Measurements from ENCODE around the gene SSR1.

SSR1 gene

GRCh38 chr6:7255918-7256317 lies 57.1 kb downstream of the SSR1 start:
- no peak for DNase-seq

- DNase-seq: no peak
Measured at GRCh38 chr6:7254980-7255835, 57.8 kb downstream of the SSR1 start.

GRCh38 chr6:7252390-7252789 lies 60.6 kb downstream of the SSR1 start:
- DNase-seq: no peak

- no peak for DNase-seq
Measured at GRCh38 chr6:7251646-7252260, 61.2 kb downstream of the SSR1 start.

GRCh38 chr6:7250812-7251211 lies 62.2 kb downstream of the SSR1 start:
- DNase-seq: no peak

GRCh38 chr6:7249946-7250643 lies 62.9 kb downstream of the SSR1 start:
- DNase-seq: no peak

GRCh38 chr6:7249391-7249790 lies 63.6 kb downstream of the SSR1 start:
- no peak for DNase-seq

- no peak for DNase-seq
Measured at GRCh38 chr6:7247828-7248227, 65.2 kb downstream of the SSR1 start.

- no peak for DNase-seq
Measured at GRCh38 chr6:7247179-7247456, 65.9 kb downstream of the SSR1 start.

GRCh38 chr6:7246401-7247178 lies 66.4 kb downstream of the SSR1 start:
- no peak for DNase-seq

- no peak for DNase-seq
Measured at GRCh38 chr6:7245668-7246393, 67.2 kb downstream of the SSR1 start.

GRCh38 chr6:7243179-7243981 lies 69.6 kb downstream of the SSR1 start:
- no peak for DNase-seq

GRCh38 chr6:7242835-7243178 lies 70.2 kb downstream of the SSR1 start:
- DNase-seq: no peak

- no peak for DNase-seq
Measured at GRCh38 chr6:7241709-7242645, 71.0 kb downstream of the SSR1 start.

- no peak for DNase-seq
Measured at GRCh38 chr6:7241160-7241559, 71.8 kb downstream of the SSR1 start.

- no peak for DNase-seq
Measured at GRCh38 chr6:7240351-7240750, 72.6 kb downstream of the SSR1 start.

- DNase-seq: no peak
Measured at GRCh38 chr6:7239590-7239948, 73.4 kb downstream of the SSR1 start.

GRCh38 chr6:7238900-7239589 lies 74.0 kb downstream of the SSR1 start:
- no peak for DNase-seq

GRCh38 chr6:7238526-7238899 lies 74.5 kb downstream of the SSR1 start:
- no peak for DNase-seq

GRCh38 chr6:7237653-7238188 lies 75.3 kb downstream of the SSR1 start:
- DNase-seq: no peak
